Panc1 (cell line): ENCODE results near the gene LCORL. TPM values are rescaled to one million over a fixed set of nuclear protein-coding genes. Genes with fewer than 3 reads are reported as not detected.

ENCODE experiments used
- ATAC-seq: fragments of 200-7000 bp; cut with Tn5 transposase; 2 replicates; pipeline ENCODE4 v1.9.1; 2020; ENCODE audit warnings: mild to moderate bottlenecking, moderate library complexity
- BruUV-seq: library from RNA; stranded (reverse); fragments of 400-500 nt; replicated peaks from 2 replicates; lab custom pipeline; 2021; lab: Mats Ljungman, UMichigan
- CTCF ChIA-PET: fragments of 300-600 bp; sonication (Branson Sonifier 250); formaldehyde crosslinking; loops from one replicate; lab custom pipeline; 2022; ENCODE audit warnings: antibody characterized with exemption; lab: Charles Lee
- POLR2A ChIA-PET: fragments of 300-600 bp; sonication (Branson Sonifier 250); formaldehyde crosslinking; loops from one replicate; lab custom pipeline; 2022; ENCODE audit warnings: antibody characterized with exemption; lab: Charles Lee
- DNase-seq: peaks from one replicate; pipeline ENCODE4 v3.0.0-alpha.2; 2010; ENCODE audit warnings: low read depth, low spot score
- H3K27ac ChIP-seq: 2 replicates; pipeline ENCODE4 v1.5.1; 2011; ENCODE audit warnings: mild to moderate bottlenecking, low read length, inconsistent platforms
- H3K27me3 ChIP-seq: fragments of 200-500 bp; sonication (Bioruptor generic); 2 replicates; pipeline ENCODE4 v1.6.0; 2014; ENCODE audit warnings: low read length, inconsistent platforms; ENCODE audit not compliant: control insufficient read depth, insufficient read depth
- H3K36me3 ChIP-seq: fragments of 200-500 bp; sonication (Bioruptor generic); 2 replicates; pipeline ENCODE4 v1.5.1; 2014; ENCODE audit warnings: inconsistent platforms, mild to moderate bottlenecking, low read length, moderate library complexity; ENCODE audit not compliant: control insufficient read depth, insufficient read depth
- H3K4me1 ChIP-seq: 2 replicates; pipeline ENCODE4 v1.5.1; 2011; ENCODE audit warnings: inconsistent platforms, mild to moderate bottlenecking, low read length, moderate library complexity; ENCODE audit not compliant: control insufficient read depth, insufficient read depth
- H3K4me3 ChIP-seq, 2 experiments: 2 replicates each; pipeline ENCODE4 v1.5.1; 2011 to 2012; ENCODE audit warnings: low read depth in 2 of 2, low read length in 2 of 2, mild to moderate bottlenecking in 2 of 2, inconsistent platforms in 1 of 2, moderate library complexity in 1 of 2
- H3K9me3 ChIP-seq: fragments of 200-500 bp; sonication (Bioruptor generic); 2 replicates; pipeline ENCODE4 v1.5.1; 2014; ENCODE audit warnings: low read depth, mild to moderate bottlenecking, inconsistent platforms, low read length, moderate library complexity; ENCODE audit not compliant: control insufficient read depth, insufficient read depth
- POLR2AphosphoS5 ChIP-seq: IDR thresholded peaks from 2 replicates; pipeline ENCODE4 v1.6.1; 2012; ENCODE audit warnings: mild to moderate bottlenecking, low read depth, low read length, moderate library complexity
- SIN3A ChIP-seq: IDR thresholded peaks from 2 replicates; pipeline ENCODE4 v1.6.1; 2012; ENCODE audit warnings: low read depth, mild to moderate bottlenecking, low read length, moderate library complexity, borderline replicate concordance; ENCODE audit not compliant: insufficient read depth
- TCF7L2 ChIP-seq: IDR thresholded peaks from 2 replicates; pipeline ENCODE4 v1.6.1; 2011; ENCODE audit warnings: mild to moderate bottlenecking, low read depth, low read length, inconsistent platforms
- in situ Hi-C: cut with HindIII; loops from 2 replicates; pipeline ENCODE4 v1.10.0; 2016; ENCODE audit warnings: low sequenced_read_pairs, low pct_unique_long_range_greater_than_20kb
- intact Hi-C: fragments of 100-400 bp; cut with micrococcal nuclease; formaldehyde crosslinking; loops from one replicate; pipeline ENCODE4 v1.10.0; 2022; ENCODE audit not compliant: unreplicated experiment
- total RNA-seq: library from RNA; stranded (reverse); gene quantifications from one replicate; pipeline ENCODE4 v1.2.1, GENCODE V29; 2021; ENCODE audit not compliant: unreplicated experiment
- TF ChIP-seq, protein P1 (sequence below): fragments of 450-650 bp; IDR thresholded peaks from 2 replicates; pipeline ENCODE4 v1.5.1; 2017; ENCODE audit warnings: mild to moderate bottlenecking
- TF ChIP-seq, protein P2 (sequence below), 2 experiments: IDR thresholded peaks; 2 replicates each; pipeline ENCODE4 v1.6.1; 2011 to 2012; ENCODE audit warnings: low read depth in 2 of 2, control low read depth in 1 of 2, low read length in 1 of 2, mild to moderate bottlenecking in 1 of 2, moderate library complexity in 1 of 2; ENCODE audit not compliant: insufficient read depth in 1 of 2

The LCORL gene
- total RNA-seq, 1 experiment from 2014 or later, result 17.5 TPM

DNA sequence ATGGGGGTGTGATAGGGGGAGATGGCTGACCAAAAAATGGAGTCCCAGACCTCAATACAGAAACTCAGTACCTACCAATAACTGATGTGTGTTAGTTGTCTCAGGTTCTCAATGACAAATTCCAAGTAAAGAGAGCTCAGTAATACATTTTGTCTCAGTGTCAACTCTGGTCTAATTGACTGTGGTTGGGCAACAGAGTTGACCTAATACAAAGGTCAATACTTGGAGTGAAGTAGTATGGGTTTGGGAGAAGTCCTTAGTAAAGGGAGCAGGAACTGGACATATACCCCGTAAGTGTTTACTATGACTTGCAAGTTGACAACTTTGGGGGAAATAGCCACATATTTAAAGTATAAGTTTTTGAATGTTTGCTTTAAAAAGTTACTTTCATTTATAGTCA lies 20.5 kb upstream of the LCORL start:
- no TSS peak for BruUV-seq
- in situ Hi-C loops (no loop called here), intact Hi-C loops (no loop called here)
- ChIA-PET CTCF (no interaction called here), POLR2A (no interaction called here)
- no peak for TF ChIP-seq SIN3A
- TF ChIP-seq, protein P1, sequence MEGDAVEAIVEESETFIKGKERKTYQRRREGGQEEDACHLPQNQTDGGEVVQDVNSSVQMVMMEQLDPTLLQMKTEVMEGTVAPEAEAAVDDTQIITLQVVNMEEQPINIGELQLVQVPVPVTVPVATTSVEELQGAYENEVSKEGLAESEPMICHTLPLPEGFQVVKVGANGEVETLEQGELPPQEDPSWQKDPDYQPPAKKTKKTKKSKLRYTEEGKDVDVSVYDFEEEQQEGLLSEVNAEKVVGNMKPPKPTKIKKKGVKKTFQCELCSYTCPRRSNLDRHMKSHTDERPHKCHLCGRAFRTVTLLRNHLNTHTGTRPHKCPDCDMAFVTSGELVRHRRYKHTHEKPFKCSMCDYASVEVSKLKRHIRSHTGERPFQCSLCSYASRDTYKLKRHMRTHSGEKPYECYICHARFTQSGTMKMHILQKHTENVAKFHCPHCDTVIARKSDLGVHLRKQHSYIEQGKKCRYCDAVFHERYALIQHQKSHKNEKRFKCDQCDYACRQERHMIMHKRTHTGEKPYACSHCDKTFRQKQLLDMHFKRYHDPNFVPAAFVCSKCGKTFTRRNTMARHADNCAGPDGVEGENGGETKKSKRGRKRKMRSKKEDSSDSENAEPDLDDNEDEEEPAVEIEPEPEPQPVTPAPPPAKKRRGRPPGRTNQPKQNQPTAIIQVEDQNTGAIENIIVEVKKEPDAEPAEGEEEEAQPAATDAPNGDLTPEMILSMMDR, result no peak
- TF ChIP-seq, protein P2, sequence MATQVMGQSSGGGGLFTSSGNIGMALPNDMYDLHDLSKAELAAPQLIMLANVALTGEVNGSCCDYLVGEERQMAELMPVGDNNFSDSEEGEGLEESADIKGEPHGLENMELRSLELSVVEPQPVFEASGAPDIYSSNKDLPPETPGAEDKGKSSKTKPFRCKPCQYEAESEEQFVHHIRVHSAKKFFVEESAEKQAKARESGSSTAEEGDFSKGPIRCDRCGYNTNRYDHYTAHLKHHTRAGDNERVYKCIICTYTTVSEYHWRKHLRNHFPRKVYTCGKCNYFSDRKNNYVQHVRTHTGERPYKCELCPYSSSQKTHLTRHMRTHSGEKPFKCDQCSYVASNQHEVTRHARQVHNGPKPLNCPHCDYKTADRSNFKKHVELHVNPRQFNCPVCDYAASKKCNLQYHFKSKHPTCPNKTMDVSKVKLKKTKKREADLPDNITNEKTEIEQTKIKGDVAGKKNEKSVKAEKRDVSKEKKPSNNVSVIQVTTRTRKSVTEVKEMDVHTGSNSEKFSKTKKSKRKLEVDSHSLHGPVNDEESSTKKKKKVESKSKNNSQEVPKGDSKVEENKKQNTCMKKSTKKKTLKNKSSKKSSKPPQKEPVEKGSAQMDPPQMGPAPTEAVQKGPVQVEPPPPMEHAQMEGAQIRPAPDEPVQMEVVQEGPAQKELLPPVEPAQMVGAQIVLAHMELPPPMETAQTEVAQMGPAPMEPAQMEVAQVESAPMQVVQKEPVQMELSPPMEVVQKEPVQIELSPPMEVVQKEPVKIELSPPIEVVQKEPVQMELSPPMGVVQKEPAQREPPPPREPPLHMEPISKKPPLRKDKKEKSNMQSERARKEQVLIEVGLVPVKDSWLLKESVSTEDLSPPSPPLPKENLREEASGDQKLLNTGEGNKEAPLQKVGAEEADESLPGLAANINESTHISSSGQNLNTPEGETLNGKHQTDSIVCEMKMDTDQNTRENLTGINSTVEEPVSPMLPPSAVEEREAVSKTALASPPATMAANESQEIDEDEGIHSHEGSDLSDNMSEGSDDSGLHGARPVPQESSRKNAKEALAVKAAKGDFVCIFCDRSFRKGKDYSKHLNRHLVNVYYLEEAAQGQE (IDR thresholded peaks at IDR 0.05; ENCODE audit: insufficient read depth in 1 of 2, low read depth in 2 of 2, low read length in 1 of 2), result no peak
- no peak for TF ChIP-seq POLR2AphosphoS5
- no peak for TF ChIP-seq TCF7L2
- no peaks in the 10 kb centered on the region for H3K36me3 ChIP-seq
- no peaks in the 10 kb centered on the region for H3K27me3 ChIP-seq
- H3K4me1 ChIP-seq, result no peaks in the 10 kb centered on the region
- DNase-seq (no peak), ATAC-seq (no peak)
- no peaks in the 10 kb centered on the region for H3K9me3 ChIP-seq
- no peak overlapping the region for H3K27ac ChIP-seq
- no peak overlapping the region for H3K4me3 ChIP-seq

DNA sequence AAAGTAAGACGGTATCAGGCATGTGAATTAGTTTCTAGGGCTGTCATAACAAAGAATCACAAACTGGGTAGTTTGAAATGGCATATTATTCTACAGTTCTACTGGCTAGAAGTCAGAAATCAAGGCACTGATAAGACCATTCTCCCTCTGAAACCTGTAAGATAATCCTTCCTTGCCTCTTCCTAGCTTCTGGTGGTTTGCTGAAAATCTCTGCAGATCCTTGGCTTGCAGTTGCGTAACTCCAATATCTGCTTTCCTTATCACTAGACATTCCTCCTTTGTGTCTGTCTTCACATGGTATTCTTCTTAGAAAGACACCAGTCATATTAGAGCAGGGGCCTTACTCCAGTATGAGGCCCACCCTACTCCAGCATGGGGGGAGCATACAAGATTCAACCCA lies 19.6 kb upstream of the LCORL start:
- no peaks in the 10 kb centered on the region for H3K27me3 ChIP-seq
- no peaks in the 10 kb centered on the region for H3K36me3 ChIP-seq
- no peak overlapping the region for H3K27ac ChIP-seq
- no peak overlapping the region for H3K4me3 ChIP-seq
- in situ Hi-C loops, result no loop called here
- intact Hi-C loops, result no loop called here
- no peaks in the 10 kb centered on the region for H3K9me3 ChIP-seq
- ATAC-seq, result no peak
- POLR2A ChIA-PET, result no interaction called here
- no peaks in the 10 kb centered on the region for H3K4me1 ChIP-seq
- DNase-seq, result no peak
- no TSS peak for BruUV-seq
- TF ChIP-seq, protein P1, result no peak
- CTCF ChIA-PET, result interaction anchor here (0.6 kb wide), 1 partner anchor 214 kb away, joined by 6 read pairs; no protein-coding TSS in a partner anchor
